Germinal center (tissue), 1 donor: ENCODE data around the gene ATAD2B.
A peak's percentile ranks its signal among the peaks of the same experiment; 100 is the strongest.
"Not testable (repeated sequence)": the region's sequence is repeated elsewhere in the genome, so short reads cannot be mapped to it uniquely, and the experiment has no call there.

Experiments
- DNase-seq: peaks from one replicate; pipeline ENCODE4 v3.0.0; 2012; ENCODE audit warnings: mixed read lengths, low spot score

ATAD2B gene

GRCh38 chr2:23926750-23927571, at the start of gene ATAD2B:
Gene ATAD2B (minus strand): TSS chr2:23927123. CDS start chr2:23926770, 353 bp downstream.
- peak; percentile 94 for DNase-seq

GRCh38 chr2:23967846-23968245, 40.9 kb upstream of the ATAD2B start:
- DNase-seq: no peak

GRCh38 chr2:23954325-23955014, 27.5 kb upstream of the ATAD2B start:
- no peak for DNase-seq

- DNase-seq: no peak
Measured at GRCh38 chr2:23953625-23954024, 26.7 kb upstream of the ATAD2B start.

- not testable (repeated sequence) for DNase-seq
Measured at GRCh38 chr2:23952558-23952957, 25.6 kb upstream of the ATAD2B start.

GRCh38 chr2:23947350-23947749, 20.4 kb upstream of the ATAD2B start:
- no peak for DNase-seq

- DNase-seq: no peak
Measured at GRCh38 chr2:23944976-23945375, 18.1 kb upstream of the ATAD2B start.

GRCh38 chr2:23944527-23944926, 17.6 kb upstream of the ATAD2B start:
- DNase-seq: no peak

GRCh38 chr2:23943666-23944065, 16.7 kb upstream of the ATAD2B start:
- no peak for DNase-seq

GRCh38 chr2:23941644-23942043, 14.7 kb upstream of the ATAD2B start:
- DNase-seq: no peak

- no peak for DNase-seq
Measured at GRCh38 chr2:23940718-23941620, 14.0 kb upstream of the ATAD2B start.

GRCh38 chr2:23939987-23940717, 13.2 kb upstream of the ATAD2B start, which contains the start of gene UBXN2A:
Gene UBXN2A (plus strand): TSS chr2:23940463. CDS start chr2:23958315, 17,852 bp downstream.
- peak; percentile 89 for DNase-seq

GRCh38 chr2:23934259-23934658, 7.3 kb upstream of the ATAD2B start:
- no peak for DNase-seq

- DNase-seq: peak; percentile 45
Measured at GRCh38 chr2:23926290-23926749, 603 bp downstream of the ATAD2B start.

- peak; percentile 70 for DNase-seq
Measured at GRCh38 chr2:23925702-23926289, 1.1 kb downstream of the ATAD2B start.

GRCh38 chr2:23924589-23925359, 2.1 kb downstream of the ATAD2B start:
- DNase-seq: no peak

- no peak for DNase-seq
Measured at GRCh38 chr2:23918837-23919489, 8.0 kb downstream of the ATAD2B start.

GRCh38 chr2:23916727-23917405, 10.1 kb downstream of the ATAD2B start:
- DNase-seq: no peak

- no peak for DNase-seq
Measured at GRCh38 chr2:23915327-23915726, 11.6 kb downstream of the ATAD2B start.
